ENCODE measurements around the gene P4HB.

The P4HB gene

GRCh38 chr17:81891303-81891552, 30.9 kb upstream of the P4HB start:
- H3K4me3 ChIP-seq (ENCODE audit: control insufficient read depth, low read depth, low read length) = peak overlapping the region; percentile 59
- DNase-seq (ENCODE audit: low read depth) = no peak
- TF ChIP-seq, protein P1, sequence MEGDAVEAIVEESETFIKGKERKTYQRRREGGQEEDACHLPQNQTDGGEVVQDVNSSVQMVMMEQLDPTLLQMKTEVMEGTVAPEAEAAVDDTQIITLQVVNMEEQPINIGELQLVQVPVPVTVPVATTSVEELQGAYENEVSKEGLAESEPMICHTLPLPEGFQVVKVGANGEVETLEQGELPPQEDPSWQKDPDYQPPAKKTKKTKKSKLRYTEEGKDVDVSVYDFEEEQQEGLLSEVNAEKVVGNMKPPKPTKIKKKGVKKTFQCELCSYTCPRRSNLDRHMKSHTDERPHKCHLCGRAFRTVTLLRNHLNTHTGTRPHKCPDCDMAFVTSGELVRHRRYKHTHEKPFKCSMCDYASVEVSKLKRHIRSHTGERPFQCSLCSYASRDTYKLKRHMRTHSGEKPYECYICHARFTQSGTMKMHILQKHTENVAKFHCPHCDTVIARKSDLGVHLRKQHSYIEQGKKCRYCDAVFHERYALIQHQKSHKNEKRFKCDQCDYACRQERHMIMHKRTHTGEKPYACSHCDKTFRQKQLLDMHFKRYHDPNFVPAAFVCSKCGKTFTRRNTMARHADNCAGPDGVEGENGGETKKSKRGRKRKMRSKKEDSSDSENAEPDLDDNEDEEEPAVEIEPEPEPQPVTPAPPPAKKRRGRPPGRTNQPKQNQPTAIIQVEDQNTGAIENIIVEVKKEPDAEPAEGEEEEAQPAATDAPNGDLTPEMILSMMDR (IDR thresholded peaks at IDR 0.05; ENCODE audit: control insufficient read depth, insufficient read depth, low read depth, low read length, missing control alignments) = no peak

GRCh38 chr17:81890447-81891302, 30.3 kb upstream of the P4HB start:
- TF ChIP-seq, protein P1 (IDR thresholded peaks at IDR 0.05; ENCODE audit: control insufficient read depth, insufficient read depth, low read depth, low read length, missing control alignments) = no peak
- no peak for DNase-seq (ENCODE audit: low read depth)

GRCh38 chr17:81889602-81890001, 29.3 kb upstream of the P4HB start:
- TF ChIP-seq, protein P1 (IDR thresholded peaks at IDR 0.05; ENCODE audit: control insufficient read depth, insufficient read depth, low read depth, low read length, missing control alignments) = no peak
- no peak overlapping the region for H3K4me3 ChIP-seq (ENCODE audit: control insufficient read depth, low read depth, low read length)
- DNase-seq (ENCODE audit: low read depth) = no peak

More at GRCh38 chr17:81890447-81891302, 30.3 kb upstream of the P4HB start:
- H3K4me3 ChIP-seq (ENCODE audit: control insufficient read depth, low read depth, low read length) = peak overlapping the region; percentile 59

DNA sequence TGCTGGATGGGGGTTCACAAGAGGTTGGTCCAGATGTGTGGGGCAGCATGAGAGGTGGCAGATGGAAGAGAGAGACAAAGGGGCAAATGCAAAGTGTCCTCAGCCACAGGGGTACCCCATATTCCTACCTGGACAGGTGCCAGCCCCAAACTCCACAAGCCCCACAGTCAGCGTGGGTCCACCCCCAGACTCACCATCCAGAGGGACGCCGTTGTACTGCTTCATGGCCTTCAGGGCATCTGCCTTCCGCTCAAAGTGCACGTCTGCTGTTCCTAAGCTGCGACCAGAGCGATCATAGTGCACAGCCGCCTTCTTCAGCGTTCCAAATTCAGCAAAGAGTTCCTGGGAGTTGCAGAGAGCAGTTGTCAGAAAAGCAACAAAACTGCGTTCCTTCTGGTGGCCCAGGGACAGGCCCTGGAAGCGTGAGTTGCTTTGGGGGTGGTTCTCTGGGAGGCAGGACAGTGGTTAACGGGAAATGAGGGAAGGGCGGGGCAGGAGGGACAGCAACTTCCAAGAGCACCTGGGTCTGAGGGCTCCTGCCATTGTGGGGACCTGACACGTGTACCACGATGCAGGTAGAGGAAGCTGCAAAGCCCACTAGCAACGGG, 28.8 kb upstream of the P4HB start:
- DNase-seq (ENCODE audit: low read depth) = no peak
- H3K4me3 ChIP-seq (ENCODE audit: control insufficient read depth, low read depth, low read length) = no peak overlapping the region
- TF ChIP-seq, protein P1 (IDR thresholded peaks at IDR 0.05; ENCODE audit: control insufficient read depth, insufficient read depth, low read depth, low read length, missing control alignments) = no peak

DNA sequence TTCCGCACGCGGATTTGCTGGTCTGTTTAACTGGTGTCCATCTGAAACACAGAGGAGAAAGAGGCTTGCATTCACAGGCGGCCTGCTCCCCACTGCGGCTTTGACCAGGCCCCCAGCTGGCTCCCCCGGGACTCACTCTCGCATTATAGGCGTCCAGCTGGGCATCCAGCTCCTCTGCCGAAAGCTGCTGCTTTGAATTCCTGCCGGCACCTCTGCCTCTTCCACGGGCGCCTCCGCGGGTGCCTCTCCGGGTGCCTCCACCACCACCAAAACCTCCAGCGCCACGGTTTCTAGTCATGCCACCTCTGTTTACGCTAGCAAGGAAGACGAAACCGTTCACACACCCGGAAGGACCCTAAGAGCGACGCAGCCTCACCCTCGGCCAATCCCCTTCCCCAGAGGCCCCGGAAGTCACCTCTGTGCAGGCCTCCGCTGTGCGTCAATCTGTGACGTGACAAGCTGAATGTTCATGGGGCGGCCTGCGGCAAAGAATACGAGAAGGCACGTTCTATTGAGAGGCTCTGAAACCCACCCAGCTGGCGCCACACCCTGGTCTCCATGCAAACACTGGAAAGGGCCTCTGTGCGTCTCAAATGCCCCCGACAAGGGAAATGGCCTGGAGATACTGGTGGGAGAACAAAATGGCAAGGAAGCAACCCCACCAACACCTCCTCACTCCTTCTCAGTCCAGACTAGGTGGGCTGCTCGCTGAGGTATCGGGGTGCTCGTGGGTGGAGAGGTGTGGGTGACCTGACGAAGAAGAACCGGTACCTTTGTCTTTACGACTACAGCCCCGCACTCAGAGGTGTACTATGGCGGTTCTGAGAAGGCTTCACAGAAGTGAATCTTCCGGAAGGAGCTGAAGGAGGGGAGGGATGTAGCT, 28.0 kb upstream of the P4HB start:
- H3K4me3 ChIP-seq (ENCODE audit: control insufficient read depth, low read depth, low read length) = no peak overlapping the region
- DNase-seq (ENCODE audit: low read depth) = no peak
- TF ChIP-seq, protein P1 (IDR thresholded peaks at IDR 0.05; ENCODE audit: control insufficient read depth, insufficient read depth, low read depth, low read length, missing control alignments) = no peak

DNA sequence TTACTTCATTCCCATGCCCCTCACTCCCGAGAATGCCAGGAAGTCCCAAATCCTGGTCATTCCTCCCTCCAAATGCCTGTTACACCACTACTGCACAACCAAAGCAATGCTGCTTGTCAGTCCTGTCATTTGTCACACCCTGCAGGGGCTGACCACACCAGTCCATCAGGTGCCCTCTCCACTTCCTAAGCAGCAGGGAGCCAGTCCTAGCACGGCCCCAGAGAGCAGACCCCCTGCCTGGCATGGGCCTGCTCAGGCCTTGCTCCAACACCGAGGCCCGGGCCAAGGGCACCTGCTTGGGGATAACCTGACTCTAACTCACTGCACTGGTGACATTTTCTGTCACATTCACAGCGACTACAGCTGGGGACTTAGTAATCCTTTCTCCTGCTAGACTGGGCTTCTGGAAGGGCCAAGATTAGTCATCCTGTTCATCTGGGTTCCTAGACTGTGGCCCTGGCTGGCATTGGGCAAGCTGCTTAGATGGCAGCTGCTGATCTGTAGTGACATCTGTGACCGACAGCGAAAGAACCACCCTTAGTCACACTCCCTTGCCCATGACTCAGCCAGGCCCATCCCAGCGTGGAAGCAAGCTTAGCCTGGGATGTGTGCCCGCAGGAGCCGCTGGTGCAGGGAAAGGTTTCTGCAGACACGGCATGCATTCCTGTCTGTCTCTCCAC, 25.7 kb upstream of the P4HB start:
- DNase-seq (ENCODE audit: low read depth) = no peak
- TF ChIP-seq, protein P1 (IDR thresholded peaks at IDR 0.05; ENCODE audit: control insufficient read depth, insufficient read depth, low read depth, low read length, missing control alignments) = no peak
- no peak overlapping the region for H3K4me3 ChIP-seq (ENCODE audit: control insufficient read depth, low read depth, low read length)

Data from AG09309 (cell line).